CD4-positive, alpha-beta T cell treated with Interleukin-1 beta for 1 hour (primary cell): Measurements from ENCODE around the gene SPATA21.

ENCODE experiments used
- DNase-seq, 2 donors: peaks; one replicate each; pipeline ENCODE4 v3.0.0-alpha.2; 2020 to 2022

Gene SPATA21

DNA sequence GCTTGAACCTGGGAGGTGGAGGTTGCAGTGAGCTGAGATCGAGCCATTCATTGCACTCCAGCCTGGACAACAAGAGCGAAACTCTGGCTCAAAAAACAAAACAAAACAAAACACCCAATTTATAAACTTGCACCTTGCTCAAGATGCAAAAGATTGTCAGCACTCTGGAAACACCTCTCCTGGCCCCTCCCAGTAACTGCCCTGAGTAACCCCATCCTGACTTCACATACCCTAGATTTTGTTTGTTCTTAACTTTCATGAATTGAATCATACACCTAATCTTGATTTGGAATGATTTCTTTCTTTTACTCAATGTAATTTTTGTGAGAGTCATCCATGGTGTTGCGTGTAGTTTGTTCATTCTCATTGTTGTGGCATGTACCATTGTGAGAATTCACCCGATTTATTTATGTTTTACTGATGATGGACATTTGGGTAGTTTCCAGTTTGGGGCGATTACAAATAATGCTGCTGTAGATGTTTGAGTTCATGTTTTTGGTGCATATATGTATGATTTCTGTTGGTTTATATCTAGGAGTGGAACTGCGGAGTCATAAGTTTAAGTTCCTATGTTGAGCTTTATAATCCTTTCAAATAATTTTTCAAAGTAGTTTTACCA is 13.7 kb upstream of the SPATA21 start:
- DNase-seq: no peak

DNA sequence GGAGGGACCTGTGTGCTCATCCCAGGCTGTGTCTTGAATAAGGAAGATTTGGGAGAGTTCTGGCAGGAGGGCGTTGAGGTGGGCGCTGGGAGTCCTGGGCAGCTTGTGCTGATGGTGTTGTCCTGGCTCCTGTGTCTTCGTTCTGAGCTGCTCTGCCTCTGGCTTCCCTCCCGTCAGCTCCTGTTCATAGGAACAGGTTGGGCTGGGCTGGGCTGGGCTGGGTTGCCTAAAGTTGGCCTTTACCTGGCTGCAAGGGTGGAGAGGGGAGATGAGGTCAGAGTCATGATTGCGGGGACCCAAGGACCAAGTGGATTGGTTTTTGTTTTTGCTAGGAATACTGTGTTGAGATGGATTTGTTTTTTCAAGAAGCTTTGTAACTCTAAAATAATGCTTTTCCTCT is 12.4 kb upstream of the SPATA21 start:
- no peak for DNase-seq

DNA sequence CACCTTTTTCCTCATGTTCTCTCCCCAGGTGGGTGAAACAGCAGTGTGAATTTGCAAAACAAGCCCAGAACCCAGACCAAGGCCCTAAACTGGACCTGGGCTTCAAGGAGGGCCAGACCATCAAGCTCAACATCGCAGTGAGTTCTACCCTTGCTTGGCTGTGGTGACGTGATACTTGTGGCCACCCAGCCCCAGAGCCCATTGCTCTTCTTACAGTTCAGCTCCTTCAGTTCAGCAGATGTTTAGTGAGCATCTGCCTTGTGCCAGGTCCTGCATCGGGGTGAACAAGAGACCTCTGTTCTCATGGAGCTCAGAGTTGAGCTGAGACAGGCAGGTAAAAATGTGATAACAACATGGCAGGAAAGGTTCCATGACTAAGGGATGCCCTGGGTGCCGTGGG is 11.8 kb upstream of the SPATA21 start:
- DNase-seq: no peak

DNA sequence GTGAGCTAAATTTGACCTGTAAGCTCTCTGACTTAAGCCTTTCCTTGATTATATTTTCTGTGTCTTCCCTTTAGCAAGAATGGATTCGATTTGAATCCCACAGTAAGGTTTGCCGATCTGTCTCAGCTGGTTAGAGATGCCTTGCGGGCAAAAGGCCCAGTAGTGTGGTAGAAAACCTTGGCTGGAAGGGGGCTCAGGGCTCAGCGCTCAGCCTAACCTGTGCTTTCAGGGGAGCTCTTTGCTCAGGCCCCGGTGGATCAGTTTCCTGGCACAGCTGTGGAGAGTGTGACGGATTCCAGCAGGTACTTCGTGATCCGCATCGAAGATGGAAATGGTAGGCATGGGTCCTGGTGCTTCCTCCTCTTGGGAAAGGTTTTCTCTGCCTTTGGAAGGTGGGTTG is 10.4 kb upstream of the SPATA21 start:
- no peak for DNase-seq

DNA sequence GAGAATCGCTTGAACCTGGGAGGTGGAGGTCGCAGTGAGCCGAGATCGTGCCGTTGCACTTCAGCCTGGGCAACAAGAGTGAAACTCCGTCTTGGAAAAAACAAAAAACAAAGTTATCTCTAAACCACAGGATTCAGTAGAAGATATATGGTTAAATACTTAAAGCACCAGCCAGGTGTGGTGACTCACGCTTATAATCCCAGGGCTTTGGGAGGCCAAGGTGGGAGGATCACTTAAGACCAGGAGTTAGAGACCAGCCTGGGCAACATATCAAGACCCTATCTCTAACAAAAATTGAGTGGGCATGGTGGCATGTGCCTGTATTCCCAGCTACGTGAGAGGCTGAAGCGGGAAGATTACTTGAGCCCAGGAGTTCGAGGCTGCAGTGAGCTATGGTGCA is 8.9 kb upstream of the SPATA21 start:
- DNase-seq: no peak

DNA sequence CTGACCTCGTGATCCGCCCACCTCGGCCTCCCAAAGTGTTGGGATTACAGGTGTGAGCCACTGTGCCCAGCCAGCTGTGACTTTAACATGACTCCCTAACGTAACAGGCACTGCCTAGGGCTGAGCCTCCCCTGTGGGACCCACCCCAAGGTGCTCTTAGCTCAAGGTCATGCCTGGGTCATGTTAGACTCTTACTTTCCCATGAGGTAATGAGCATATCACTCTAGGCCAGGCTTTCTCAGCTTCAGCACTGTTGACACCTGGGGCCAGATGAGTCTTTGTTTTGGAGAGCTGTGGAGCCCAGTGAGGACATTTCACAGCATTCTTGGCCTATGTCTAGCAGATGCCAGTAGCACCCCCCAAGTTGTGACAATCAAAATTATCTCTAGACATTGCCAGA is 7.8 kb upstream of the SPATA21 start:
- no peak for DNase-seq

DNA sequence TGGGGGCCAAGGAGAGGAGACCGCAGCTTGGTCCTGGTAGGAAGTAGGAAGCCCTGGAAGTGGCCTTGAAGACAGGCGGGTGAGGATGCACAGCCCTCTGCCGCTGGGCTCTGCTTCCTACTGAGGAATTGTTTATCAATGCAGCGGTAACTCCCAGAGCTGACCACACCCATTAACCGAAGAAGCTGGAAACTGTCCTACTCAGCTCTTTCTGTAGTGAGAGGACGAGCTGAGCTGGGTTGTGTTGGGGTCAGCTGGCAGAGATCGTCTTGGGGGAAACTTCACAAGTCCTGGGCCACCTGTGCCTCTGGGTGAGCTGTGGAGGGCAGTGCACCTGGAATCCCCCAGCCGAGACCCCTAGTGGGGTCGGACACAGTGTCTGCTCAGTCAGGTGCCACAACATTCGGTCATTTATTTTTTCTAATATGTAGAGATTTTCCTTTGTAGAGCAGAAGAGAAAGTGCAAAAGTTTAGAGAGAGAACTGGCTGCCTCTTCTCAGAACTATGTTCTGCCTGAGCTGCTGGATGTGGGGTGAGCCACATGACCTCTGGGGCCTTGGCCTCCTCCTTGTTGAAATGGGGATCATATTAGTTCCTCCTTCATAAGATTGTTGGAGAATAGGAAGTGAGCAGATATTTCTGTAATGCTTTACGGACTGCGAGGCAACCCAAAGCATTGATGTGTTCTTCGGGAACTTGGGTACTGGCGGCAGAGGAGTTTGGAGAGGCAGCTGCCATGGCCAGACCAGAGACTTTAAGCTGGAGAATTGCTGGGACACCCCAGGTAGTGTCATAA is 6.9 kb upstream of the SPATA21 start:
- no peak for DNase-seq

DNA sequence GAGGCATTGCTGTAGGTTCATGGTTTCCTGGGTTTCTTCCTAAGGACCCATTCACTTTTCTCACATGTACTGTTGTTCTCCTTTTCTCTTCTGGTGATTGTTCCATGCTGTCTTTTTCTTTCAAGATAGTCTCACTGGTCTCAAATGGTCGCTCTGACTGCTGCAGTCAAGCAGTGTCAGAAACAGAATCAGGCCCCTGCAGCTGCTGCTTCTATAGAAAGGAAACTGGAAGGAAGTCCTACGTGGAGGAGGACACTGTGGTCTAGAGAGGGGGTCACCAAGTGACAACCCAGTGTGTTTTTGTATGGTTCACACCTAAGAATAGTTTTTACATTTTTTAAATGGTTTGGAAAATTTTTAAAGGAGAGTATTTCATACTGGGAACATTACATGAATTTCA is 5.7 kb upstream of the SPATA21 start:
- no peak for DNase-seq

DNA sequence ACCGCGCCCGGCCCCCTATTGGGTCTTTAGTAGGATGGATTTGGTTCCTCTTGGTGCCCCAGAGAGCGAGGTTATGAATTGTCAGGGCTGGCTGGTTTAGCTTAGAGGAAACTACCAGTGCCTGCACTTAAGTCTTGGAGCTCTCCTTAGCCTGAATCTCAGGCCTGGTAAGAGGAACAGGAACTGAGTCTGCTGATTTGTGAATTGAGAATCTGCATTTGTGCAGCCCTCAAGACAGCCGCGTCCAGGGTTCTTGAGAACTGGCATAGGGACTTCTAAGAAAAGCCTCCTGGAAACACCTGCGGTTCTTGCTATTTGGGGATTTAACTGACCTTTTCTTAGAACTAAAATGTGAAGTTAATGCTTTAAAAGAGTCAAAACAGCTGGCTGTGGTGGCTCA is 5.0 kb upstream of the SPATA21 start:
- DNase-seq: no peak

DNA sequence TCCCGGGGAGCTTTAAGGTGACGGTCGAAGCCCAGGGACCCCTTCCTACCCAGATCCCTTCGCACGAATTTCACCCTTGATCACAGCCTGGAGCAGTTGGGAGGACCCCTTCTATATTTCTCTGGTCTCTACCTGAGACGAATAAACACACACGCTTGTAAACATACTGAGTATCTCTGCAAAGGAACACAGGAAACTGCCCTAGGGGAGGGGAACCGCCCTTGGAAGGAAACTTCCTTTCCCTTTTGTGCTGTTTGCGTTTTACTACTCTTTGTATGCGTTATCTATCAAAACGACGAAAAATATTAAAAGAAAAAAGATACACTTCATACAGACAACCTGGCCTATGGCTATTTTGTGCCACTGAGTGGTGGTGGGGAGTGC is 4.0 kb upstream of the SPATA21 start:
- DNase-seq: no peak

DNA sequence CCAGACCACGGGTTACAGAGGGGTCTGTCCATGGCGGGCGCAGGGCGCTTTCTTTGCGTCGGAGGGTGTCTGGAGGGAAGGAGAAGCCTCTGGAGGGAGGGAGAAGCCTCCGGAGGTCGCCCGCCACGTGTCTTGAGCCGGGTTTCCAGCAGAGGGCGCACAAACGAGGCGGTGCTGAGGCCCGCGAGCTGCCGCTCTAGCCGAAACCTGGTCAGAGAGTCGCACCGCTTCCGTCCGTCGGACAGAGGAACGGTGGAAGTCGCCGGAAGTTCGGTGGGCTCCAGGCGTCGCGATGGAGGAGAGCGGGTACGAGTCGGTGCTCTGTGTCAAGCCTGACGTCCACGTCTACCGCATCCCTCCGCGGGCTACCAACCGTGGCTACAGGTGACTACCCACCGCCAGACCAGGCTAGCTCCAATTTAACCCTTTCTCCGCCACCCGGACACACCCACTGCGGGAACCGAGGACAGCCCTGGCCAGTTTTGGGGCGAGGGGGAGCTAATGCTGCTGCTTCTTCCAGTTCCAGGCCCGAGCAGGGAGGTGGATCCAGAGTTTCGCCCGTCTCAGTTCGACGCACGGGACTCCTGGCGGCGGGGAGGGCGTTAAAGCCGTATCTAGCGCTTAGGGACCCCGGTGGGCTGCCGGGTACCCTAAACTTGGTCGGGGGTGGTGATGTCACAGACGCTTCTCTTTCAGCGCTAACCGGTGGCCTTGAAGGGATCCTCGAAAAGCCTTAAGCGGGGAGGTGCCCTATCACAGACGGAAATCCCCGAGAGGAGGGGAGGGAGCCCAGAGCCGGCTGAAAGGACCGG is 3.5 kb upstream of the SPATA21 start, which contains the start of gene NECAP2:
NECAP2 (plus strand) TSS at position 255 of the 812 bp plus-strand sequence; CDS start at position 293, 38 bp downstream.
- DNase-seq: peak; percentile 91 to 93

DNA sequence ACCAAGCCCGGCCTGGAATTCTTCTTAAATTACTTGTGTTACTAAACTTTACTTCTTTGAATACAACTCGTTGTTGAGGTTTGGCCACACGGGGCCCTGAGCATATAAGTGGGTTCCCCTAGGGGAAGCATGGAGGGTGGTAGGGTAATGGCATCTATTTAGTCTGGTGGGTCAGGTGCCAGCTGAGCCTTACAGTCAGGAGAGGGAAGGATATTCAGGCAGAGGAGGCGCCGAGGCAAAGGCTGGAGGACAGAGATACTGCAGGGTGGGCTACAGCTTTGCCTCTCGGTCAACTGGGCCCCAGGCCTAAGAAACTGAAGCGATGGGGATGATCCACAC is 2.9 kb upstream of the SPATA21 start:
- DNase-seq: no peak

DNA sequence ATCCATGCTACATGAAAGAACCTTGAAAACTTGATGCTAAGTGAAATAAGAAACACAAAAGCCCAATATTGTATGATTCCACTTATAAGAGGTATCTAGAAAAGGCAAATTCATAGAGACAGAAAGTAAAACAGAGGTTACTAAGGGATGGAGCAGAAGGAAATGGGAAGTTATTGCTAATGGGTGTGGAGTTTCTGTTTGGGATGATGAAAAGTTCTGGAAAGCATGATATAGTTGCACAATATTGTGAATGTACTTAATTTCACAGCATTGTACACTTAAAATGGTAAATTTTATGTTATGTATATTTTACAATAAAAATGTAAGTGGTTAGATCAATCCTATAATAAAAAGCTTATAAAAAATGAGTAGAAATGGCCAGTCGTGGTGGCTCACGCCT is 1.7 kb upstream of the SPATA21 start:
- DNase-seq: no peak

DNA sequence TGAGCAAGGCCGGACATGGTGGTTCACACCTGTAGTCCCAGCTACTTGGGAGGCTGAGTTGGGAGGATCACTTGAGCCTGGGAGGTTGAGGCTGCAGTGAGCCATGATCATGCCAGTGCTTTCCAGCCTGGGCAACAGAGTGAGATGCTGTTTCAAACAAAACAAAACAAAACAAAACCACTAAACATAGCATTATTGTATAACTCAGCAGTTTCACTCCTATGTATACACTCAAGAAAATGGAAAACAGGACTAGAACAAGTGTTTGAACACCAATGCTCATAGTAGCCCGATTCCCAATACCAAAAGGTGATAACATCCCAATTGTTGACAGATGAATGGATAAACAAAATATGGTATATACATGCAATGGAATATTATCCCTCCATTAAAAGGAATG is 1.3 kb upstream of the SPATA21 start:
- DNase-seq: no peak

DNA sequence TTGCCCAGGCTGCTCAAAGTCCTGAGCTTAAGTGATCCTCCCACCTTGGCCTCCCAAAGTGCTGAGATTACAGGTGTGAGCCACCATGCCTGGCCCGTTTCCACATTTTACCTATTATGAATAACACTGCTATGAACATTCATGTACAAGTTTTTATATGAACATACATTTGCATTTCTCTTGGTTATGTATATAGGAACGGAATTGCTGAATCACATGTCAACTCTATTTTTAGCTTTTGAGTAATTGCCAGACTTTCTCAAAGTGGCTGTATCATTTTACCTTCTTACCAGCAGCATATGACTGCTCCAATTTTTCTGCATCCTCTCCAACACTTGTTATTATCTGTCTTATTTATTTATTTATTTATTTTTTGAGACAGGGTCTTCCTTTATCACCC is 2.7 kb downstream of the SPATA21 start:
- DNase-seq: no peak

DNA sequence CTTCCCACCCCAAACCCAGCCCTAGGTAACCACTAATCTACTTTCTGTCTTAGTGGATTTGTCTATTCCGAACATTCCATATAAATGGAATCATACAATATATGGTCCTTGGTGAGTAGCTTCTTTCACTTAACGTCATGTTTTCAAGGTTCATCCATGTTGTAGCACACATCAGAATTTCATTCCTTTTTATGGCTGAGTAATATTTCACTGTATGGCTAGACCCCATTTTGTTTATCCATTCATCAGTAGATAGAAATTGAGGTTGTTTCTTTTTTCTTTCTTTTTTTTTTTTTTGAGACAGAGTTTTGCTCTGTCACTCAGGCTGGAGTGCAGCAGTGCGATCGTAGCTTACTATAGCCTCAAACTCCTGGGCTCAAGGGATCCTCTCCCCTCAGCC is 3.2 kb downstream of the SPATA21 start:
- DNase-seq: no peak

DNA sequence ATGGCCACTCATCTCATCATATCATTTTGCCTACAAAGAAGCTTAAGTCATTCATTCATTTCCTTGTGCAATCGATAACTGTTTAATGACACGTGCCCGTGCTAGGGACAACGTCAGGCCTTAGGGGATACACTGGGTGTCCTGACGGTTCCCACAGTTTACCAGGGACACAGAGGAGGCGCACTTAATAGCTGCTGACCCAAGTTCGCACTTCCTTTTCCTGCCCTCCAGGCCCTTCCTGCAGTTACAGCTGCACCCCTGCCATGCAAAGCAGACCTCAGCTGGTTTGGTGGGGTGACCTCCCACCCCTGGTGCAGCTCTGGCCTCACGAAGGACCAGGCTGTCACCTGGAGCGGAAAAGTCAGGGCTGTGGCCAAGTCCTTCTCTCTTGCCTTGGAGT is 4.2 kb downstream of the SPATA21 start:
- no peak for DNase-seq

DNA sequence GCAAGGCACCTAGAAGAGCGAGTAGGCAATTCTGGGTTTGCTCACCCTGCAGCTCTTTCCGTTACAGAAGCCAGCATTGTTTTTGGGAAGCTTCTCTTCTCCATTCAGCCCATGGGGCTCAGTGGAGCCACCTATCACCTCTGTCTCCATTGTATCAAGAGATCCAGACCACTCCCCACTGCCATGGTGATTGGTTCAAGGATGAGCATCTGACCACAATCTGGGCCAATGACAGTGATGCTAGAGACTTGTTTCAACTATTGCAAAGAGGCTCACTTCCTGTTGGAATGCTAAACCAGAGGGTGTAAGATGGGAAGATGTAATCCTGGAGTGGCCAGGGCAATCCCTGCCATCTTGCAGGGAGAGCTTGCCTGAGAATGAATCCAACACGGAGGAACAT is 6.6 kb downstream of the SPATA21 start:
- DNase-seq: no peak

DNA sequence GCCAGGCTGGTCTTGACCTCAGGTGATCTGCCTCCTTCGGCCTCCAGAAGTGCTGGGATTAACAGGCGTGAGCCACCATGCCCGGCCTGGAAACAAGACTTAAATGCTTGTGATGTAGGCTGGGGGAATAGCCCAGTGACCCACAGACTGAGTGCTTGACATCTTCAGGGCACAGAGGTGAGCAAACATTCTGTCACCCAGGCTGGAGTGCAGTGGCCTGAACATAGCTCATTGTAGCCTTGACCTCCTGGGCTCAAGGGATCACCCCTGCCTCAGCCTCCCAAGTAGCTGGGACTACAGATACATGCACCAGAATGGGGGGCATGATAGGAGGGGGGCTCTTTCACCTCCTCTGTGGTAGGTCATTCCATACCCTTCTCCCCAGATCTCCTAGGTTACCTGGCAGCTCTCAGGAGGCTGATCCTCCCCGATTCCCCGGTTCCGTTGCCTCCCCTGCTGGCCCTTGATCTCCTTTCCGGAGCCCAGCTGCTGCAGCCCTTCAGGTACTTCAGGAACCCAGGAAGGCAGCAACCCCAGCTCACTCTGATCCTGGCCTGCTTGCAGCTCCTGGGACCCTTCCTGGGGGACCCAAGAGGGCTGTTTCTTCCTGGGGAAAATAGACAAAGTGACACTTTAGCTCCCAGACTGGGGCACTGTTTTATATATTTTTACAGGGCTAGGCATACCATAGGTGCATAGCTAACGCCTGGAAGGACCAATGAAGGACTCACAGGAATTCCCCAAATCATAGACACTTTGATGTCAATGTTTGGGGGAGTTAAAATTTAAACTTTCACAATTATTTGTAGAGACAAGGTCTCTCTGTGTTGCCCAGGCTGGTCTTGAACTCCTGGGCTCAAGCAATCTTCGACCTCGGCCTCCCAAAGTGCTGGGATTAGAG is 11.8 kb downstream of the SPATA21 start:
- no peak for DNase-seq

DNA sequence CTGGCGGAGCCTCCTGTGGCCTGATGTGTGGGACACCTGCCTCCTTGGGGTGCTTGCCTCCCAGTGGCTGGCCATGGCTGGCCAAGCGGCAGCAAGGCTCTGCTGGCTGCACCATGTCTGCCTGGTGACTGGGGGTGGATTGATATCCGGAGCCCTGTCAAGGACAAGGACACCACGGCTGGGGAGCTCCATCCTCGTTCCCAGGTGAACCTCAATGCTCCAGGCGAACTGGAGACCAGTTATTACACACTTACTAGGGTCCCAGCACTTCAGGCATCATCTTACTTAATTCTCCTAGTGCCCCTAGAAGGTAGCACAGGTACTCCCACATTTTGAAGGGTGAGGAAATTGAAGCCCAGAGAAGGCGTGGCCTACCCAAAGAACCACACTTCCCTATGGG is 15.2 kb downstream of the SPATA21 start:
- DNase-seq: no peak

DNA sequence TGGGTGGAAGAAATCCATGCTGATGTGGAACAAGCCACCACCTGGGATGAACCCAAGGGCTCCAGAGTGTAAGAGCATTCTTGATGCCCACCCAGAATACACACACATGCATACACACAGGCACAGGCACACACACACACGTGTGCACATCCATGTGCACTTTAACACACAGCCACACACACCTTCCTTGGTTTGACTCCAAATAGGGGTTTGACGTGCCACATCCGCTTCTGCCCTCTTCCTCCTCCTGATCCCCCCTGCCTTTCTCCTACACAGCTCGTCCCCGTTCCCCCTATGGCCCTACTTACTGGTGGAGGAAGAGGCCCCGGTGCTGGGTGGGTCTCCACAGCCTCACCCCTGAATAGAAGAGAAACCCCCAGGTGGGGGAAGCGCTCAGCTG is 16.0 kb downstream of the SPATA21 start:
- peak in 1 of 2 donors; percentile 15 for DNase-seq

DNA sequence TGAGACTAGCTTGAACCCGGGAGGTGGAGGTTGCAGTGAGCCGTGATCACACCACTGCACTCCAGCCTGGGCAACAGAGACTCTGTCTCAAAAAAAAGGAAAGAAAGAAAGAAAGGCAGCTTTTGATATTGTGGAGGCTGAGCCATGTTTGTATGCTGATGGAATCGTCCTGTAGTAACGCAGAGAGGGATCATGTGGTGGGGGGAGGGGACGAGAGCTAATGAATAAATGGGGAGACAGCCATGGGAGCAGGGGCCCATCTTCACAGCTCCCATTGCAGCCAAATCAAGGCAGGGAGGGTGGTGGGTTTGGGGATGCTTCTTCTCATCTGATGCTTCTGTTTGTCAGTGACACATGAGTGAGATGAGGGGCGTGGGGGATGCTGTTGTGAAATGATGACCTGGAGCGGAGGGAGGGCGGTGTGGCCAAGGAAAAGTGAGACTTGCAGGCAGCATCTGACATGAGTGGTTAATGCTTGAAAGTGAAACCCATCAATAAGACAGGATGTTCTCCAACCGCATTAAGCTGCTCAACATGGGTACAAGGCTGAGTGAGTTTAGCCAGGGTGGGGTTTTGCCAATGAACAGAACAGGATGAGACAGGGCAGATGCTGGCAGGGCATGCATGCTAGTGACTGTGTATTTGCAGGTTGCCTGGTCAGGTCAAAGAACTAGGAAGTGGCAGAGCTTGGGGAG is 16.7 kb downstream of the SPATA21 start:
- peak; percentile 46 to 68 for DNase-seq
